ENCODE measurements around the gene GPR42.
"Not testable (repeated sequence)": the region's sequence is repeated elsewhere in the genome, so short reads cannot be mapped to it uniquely, and the experiment has no call there.

Gene GPR42

DNA sequence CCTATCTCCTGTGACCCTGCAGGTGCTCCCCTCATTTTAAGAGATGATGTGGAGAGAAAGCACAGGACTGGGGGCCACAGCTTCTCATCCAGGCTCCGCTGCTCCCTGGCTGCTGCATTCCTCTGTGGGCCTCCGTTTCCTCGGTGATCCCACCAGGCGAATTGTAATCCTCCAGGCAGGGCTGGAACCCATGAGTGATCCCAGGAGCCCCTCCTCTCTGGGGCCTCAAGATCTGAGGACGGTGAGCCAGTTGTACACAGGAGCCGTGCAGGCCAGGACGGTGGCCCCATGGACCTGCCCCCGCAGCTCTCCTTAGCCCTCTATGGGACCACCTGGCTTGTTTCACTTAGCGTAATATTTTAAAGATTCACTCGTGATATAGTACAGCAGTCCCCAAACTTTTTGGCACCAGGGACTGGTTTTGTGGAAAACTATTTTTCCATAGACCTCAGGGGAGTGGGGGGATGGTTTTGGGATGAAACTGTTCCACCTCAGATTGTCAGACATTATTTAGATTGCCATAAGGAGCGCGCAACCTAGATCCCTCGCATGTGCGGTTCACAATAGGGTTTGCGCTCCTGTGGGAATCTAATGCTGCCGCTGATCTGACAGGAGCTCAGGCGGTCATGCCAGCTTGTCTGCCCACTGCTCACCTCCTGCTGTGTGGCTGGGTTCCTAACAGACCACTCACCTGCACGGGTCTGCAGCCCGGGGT, 7.0 kb upstream of the GPR42 start:
- DNase-seq (ENCODE audit: low spot score): no peak

- DNase-seq (ENCODE audit: low spot score): no peak
Measured at GRCh38 chr19:35365303-35365702, 5.6 kb upstream of the GPR42 start.

GRCh38 chr19:35368378-35368777, 2.5 kb upstream of the GPR42 start:
- DNase-seq (ENCODE audit: low spot score): no peak

- DNase-seq (ENCODE audit: low spot score): no peak
Measured at GRCh38 chr19:35369522-35369921, 1.3 kb upstream of the GPR42 start.

- DNase-seq (ENCODE audit: low spot score): no peak
Measured at GRCh38 chr19:35373492-35373891, 2.6 kb downstream of the GPR42 start.

- DNase-seq (ENCODE audit: low spot score): not testable (repeated sequence)
Measured at GRCh38 chr19:35374031-35374430, 3.2 kb downstream of the GPR42 start.

- DNase-seq (ENCODE audit: low spot score): no peak
Measured at GRCh38 chr19:35375505-35376307, 4.8 kb downstream of the GPR42 start.

GRCh38 chr19:35377656-35378055, 6.8 kb downstream of the GPR42 start:
- DNase-seq (ENCODE audit: low spot score): no peak

DNA sequence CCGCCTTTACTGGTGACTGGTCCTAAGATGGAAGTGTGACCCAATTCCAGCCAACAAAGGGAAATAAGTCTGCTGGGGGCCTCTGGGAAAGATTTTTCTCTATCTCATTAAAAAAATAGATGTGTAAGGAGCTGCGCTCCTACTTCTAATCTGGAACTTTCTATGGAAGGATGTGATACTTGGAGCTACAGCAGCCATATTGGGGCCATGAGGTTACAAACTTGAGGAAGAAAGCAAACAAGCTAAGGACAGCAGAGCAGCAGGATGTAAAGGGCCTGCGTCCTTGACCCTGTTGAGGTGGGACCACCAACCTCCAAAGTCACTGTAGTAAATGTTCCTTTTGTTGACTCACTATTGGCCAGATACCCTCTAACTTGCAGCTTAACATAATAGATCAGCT, 7.5 kb downstream of the GPR42 start:
- no peak for DNase-seq (ENCODE audit: low spot score)

- not testable (repeated sequence) for DNase-seq (ENCODE audit: low spot score)
Measured at GRCh38 chr19:35379545-35379944, 8.7 kb downstream of the GPR42 start.

GRCh38 chr19:35379992-35380391, 9.1 kb downstream of the GPR42 start:
- DNase-seq (ENCODE audit: low spot score): no peak

- no peak for DNase-seq (ENCODE audit: low spot score)
Measured at GRCh38 chr19:35380450-35381124, 9.7 kb downstream of the GPR42 start.

- no peak for DNase-seq (ENCODE audit: low spot score)
Measured at GRCh38 chr19:35381318-35381717, 10.4 kb downstream of the GPR42 start.

DNA sequence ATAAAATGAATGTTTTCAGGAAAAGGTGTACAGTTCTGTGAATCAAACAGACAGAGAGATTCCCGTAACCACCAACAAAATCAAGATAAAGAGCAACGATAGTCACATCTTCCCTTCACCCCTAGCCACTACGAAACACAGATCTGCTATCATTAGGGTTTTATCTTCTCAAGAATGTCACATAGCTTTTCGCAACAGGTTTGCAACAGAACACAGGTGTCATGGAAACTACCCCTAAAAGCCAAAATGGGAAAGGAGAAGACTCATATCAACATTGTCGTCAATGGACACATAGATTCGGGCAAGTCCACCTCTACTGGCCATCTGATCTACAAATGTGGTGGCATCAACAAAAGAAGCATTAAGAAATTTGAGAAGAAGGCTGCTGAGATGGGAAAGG, 11.1 kb downstream of the GPR42 start:
- no peak for DNase-seq (ENCODE audit: low spot score)

- DNase-seq (ENCODE audit: low spot score): no peak
Measured at GRCh38 chr19:35383536-35383935, 12.7 kb downstream of the GPR42 start.

DNA sequence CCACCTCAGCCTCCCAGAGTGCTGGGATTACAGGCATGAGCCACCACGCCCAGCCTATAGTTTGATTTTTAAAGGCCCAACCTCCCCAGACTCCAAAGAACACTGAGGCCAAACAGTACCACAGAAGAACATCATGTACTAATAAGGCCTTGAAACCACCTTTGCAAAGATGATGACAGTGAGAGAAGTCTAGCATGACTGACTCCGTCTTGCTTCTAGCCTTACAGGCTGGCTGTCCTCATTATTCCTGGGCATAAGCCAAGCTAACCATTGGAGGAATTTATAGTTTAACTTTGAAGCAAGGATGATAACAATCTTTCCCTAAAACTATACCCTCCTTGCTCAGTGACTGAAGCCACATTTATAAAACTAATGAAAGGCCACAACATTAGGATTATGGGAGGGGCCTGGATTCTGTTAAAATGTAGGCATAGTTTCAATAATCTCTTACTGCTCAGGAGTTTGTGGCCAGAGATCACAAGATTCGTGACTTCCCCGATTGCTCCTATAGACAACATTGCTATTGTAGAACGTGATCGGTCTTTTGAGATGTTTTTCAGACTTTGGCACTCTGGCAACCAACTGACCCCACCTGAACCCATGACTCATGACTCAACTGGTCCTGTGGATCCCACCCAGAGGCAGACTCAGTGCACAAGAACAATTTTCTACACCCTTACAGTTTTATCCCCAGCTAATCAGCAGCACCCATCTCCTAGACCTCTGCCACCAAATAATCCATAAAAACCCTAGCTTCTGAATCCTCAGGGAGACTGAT, 17.6 kb downstream of the GPR42 start:
- no peak for DNase-seq (ENCODE audit: low spot score)

- DNase-seq (ENCODE audit: low spot score): no peak
Measured at GRCh38 chr19:35389192-35389861, 18.5 kb downstream of the GPR42 start.

- no peak for DNase-seq (ENCODE audit: low spot score)
Measured at GRCh38 chr19:35392742-35393715, 22.2 kb downstream of the GPR42 start.

GRCh38 chr19:35395382-35396199, 24.7 kb downstream of the GPR42 start:
- no peak for DNase-seq (ENCODE audit: low spot score)
